Uterus (tissue), 2 donors: ENCODE results near the gene NBPF26.
"Not testable (repeated sequence)": the region's sequence is repeated elsewhere in the genome, so short reads cannot be mapped to it uniquely, and the experiment has no call there.

Source experiments
- CTCF ChIP-seq, 4 experiments: fragments of 200-600 bp in 2 of 4; fragments of 450-650 bp in 2 of 4; sonication (generic) in 2 of 4; IDR thresholded peaks; one replicate each; pipeline ENCODE4 v1.5.1; 2016 to 2019; ENCODE audit warnings: antibody characterized with exemption in 4 of 4, mild to moderate bottlenecking in 2 of 4, moderate library complexity in 1 of 4
- POLR2A ChIP-seq, 2 donors: fragments of 450-650 bp; IDR thresholded peaks; one replicate each; pipeline ENCODE4 v1.6.1; 2016; ENCODE audit warnings: antibody characterized with exemption in 2 of 2, mild to moderate bottlenecking in 1 of 2, moderate library complexity in 1 of 2

- not testable (repeated sequence) for TF ChIP-seq CTCF, POLR2A (IDR thresholded peaks at IDR 0.05)
These were observed 158.2 kb downstream of the NBPF26 start for GRCh38 chr1:120881934-120882333.
